Kidney glomerular epithelial cell (primary cell): ENCODE data around the gene PLCB4.
A peak's percentile ranks its signal among the peaks of the same experiment; 100 is the strongest.

ENCODE experiments used
- DNase-seq: peaks from one replicate; lab custom pipeline; 2025; lab: John Stamatoyannopoulos, UW

PLCB4 gene

GRCh38 chr20:9402546-9402945 lies 333.7 kb downstream of the PLCB4 start:
- no peak for DNase-seq

- DNase-seq: no peak
These were observed 334.6 kb downstream of the PLCB4 start for GRCh38 chr20:9403448-9403847.

- DNase-seq: peak; percentile 27
These were observed 339.0 kb downstream of the PLCB4 start for GRCh38 chr20:9407805-9408421.

- peak; percentile 43 for DNase-seq
These were observed 339.8 kb downstream of the PLCB4 start for GRCh38 chr20:9408422-9409300.

GRCh38 chr20:9409352-9409751 lies 340.5 kb downstream of the PLCB4 start:
- no peak for DNase-seq

GRCh38 chr20:9409981-9410380 lies 341.1 kb downstream of the PLCB4 start:
- peak; percentile 45 for DNase-seq

GRCh38 chr20:9411833-9412232 lies 342.9 kb downstream of the PLCB4 start:
- no peak for DNase-seq

GRCh38 chr20:9412309-9412708 lies 343.4 kb downstream of the PLCB4 start:
- DNase-seq: no peak

- no peak for DNase-seq
These were observed 344.1 kb downstream of the PLCB4 start for GRCh38 chr20:9413001-9413400.

GRCh38 chr20:9415426-9415825 lies 346.5 kb downstream of the PLCB4 start:
- DNase-seq: no peak

- DNase-seq: no peak
These were observed 347.5 kb downstream of the PLCB4 start for GRCh38 chr20:9416421-9416820.

- peak; percentile 15 for DNase-seq
These were observed 348.8 kb downstream of the PLCB4 start for GRCh38 chr20:9417665-9418064.

- peak; percentile 73 for DNase-seq
These were observed 353.6 kb downstream of the PLCB4 start for GRCh38 chr20:9422321-9423057.

GRCh38 chr20:9424551-9424950 lies 355.7 kb downstream of the PLCB4 start:
- DNase-seq: no peak

GRCh38 chr20:9427430-9428291 lies 358.8 kb downstream of the PLCB4 start:
- DNase-seq: no peak

GRCh38 chr20:9428292-9428607 lies 359.4 kb downstream of the PLCB4 start:
- DNase-seq: no peak

GRCh38 chr20:9439806-9440205 lies 370.9 kb downstream of the PLCB4 start:
- no peak for DNase-seq

- peak; percentile 6 for DNase-seq
These were observed 372.0 kb downstream of the PLCB4 start for GRCh38 chr20:9440892-9441291.

GRCh38 chr20:9441948-9442347 lies 373.1 kb downstream of the PLCB4 start:
- no peak for DNase-seq

GRCh38 chr20:9442858-9443257 lies 374.0 kb downstream of the PLCB4 start:
- no peak for DNase-seq

- no peak for DNase-seq
These were observed 376.0 kb downstream of the PLCB4 start for GRCh38 chr20:9444921-9445320.

GRCh38 chr20:9447182-9447581 lies 378.3 kb downstream of the PLCB4 start:
- no peak for DNase-seq
